Panc1 (cell line): Measurements from ENCODE around the gene ASNSD1. TPM values are rescaled to one million over a fixed set of nuclear protein-coding genes. Genes with fewer than 3 reads are reported as not detected.
"Not testable (repeated sequence)": the region's sequence is repeated elsewhere in the genome, so short reads cannot be mapped to it uniquely, and the experiment has no call there.

ENCODE experiments used
- ATAC-seq: fragments of 200-7000 bp; cut with Tn5 transposase; 2 replicates; pipeline ENCODE4 v1.9.1; 2020; ENCODE audit warnings: mild to moderate bottlenecking, moderate library complexity
- BruUV-seq: library from RNA; stranded (reverse); fragments of 400-500 nt; replicated peaks from 2 replicates; lab custom pipeline; 2021; lab: Mats Ljungman, UMichigan
- CTCF ChIA-PET: fragments of 300-600 bp; sonication (Branson Sonifier 250); formaldehyde crosslinking; loops from one replicate; lab custom pipeline; 2022; ENCODE audit warnings: antibody characterized with exemption; lab: Charles Lee
- POLR2A ChIA-PET: fragments of 300-600 bp; sonication (Branson Sonifier 250); formaldehyde crosslinking; loops from one replicate; lab custom pipeline; 2022; ENCODE audit warnings: antibody characterized with exemption; lab: Charles Lee
- DNase-seq: peaks from one replicate; pipeline ENCODE4 v3.0.0-alpha.2; 2010; ENCODE audit warnings: low read depth, low spot score
- H3K27ac ChIP-seq: 2 replicates; pipeline ENCODE4 v1.5.1; 2011; ENCODE audit warnings: mild to moderate bottlenecking, low read length, inconsistent platforms
- H3K27me3 ChIP-seq: fragments of 200-500 bp; sonication (Bioruptor generic); 2 replicates; pipeline ENCODE4 v1.6.0; 2014; ENCODE audit warnings: low read length, inconsistent platforms; ENCODE audit not compliant: control insufficient read depth, insufficient read depth
- H3K36me3 ChIP-seq: fragments of 200-500 bp; sonication (Bioruptor generic); 2 replicates; pipeline ENCODE4 v1.5.1; 2014; ENCODE audit warnings: inconsistent platforms, mild to moderate bottlenecking, low read length, moderate library complexity; ENCODE audit not compliant: control insufficient read depth, insufficient read depth
- H3K4me1 ChIP-seq: 2 replicates; pipeline ENCODE4 v1.5.1; 2011; ENCODE audit warnings: inconsistent platforms, mild to moderate bottlenecking, low read length, moderate library complexity; ENCODE audit not compliant: control insufficient read depth, insufficient read depth
- H3K4me3 ChIP-seq, 2 experiments: 2 replicates each; pipeline ENCODE4 v1.5.1; 2011 to 2012; ENCODE audit warnings: low read depth in 2 of 2, low read length in 2 of 2, mild to moderate bottlenecking in 2 of 2, inconsistent platforms in 1 of 2, moderate library complexity in 1 of 2
- H3K9me3 ChIP-seq: fragments of 200-500 bp; sonication (Bioruptor generic); 2 replicates; pipeline ENCODE4 v1.5.1; 2014; ENCODE audit warnings: low read depth, mild to moderate bottlenecking, inconsistent platforms, low read length, moderate library complexity; ENCODE audit not compliant: control insufficient read depth, insufficient read depth
- CTCF ChIP-seq: fragments of 450-650 bp; IDR thresholded peaks from 2 replicates; pipeline ENCODE4 v1.5.1; 2017; ENCODE audit warnings: mild to moderate bottlenecking
- POLR2AphosphoS5 ChIP-seq: IDR thresholded peaks from 2 replicates; pipeline ENCODE4 v1.6.1; 2012; ENCODE audit warnings: mild to moderate bottlenecking, low read depth, low read length, moderate library complexity
- REST ChIP-seq, 2 experiments: IDR thresholded peaks; 2 replicates each; pipeline ENCODE4 v1.6.1; 2011 to 2012; ENCODE audit warnings: low read depth in 2 of 2, control low read depth in 1 of 2, low read length in 1 of 2, mild to moderate bottlenecking in 1 of 2, moderate library complexity in 1 of 2; ENCODE audit not compliant: insufficient read depth in 1 of 2
- SIN3A ChIP-seq: IDR thresholded peaks from 2 replicates; pipeline ENCODE4 v1.6.1; 2012; ENCODE audit warnings: low read depth, mild to moderate bottlenecking, low read length, moderate library complexity, borderline replicate concordance; ENCODE audit not compliant: insufficient read depth
- TCF7L2 ChIP-seq: IDR thresholded peaks from 2 replicates; pipeline ENCODE4 v1.6.1; 2011; ENCODE audit warnings: mild to moderate bottlenecking, low read depth, low read length, inconsistent platforms
- in situ Hi-C: cut with HindIII; loops from 2 replicates; pipeline ENCODE4 v1.10.0; 2016; ENCODE audit warnings: low sequenced_read_pairs, low pct_unique_long_range_greater_than_20kb
- intact Hi-C: fragments of 100-400 bp; cut with micrococcal nuclease; formaldehyde crosslinking; loops from one replicate; pipeline ENCODE4 v1.10.0; 2022; ENCODE audit not compliant: unreplicated experiment
- total RNA-seq: library from RNA; stranded (reverse); gene quantifications from one replicate; pipeline ENCODE4 v1.2.1, GENCODE V29; 2021; ENCODE audit not compliant: unreplicated experiment

The ASNSD1 gene
- total RNA-seq, 1 experiment from 2014 or later = 30.3 TPM

GRCh38 chr2:189661957-189662321 is 680 bp downstream of the ASNSD1 start:
- BruUV-seq = no TSS peak
- Histone ChIP-seq H3K36me3 (peaks cover 18% of the 10 kb centered on the region; the same call in 1 of the 2 replicates), H3K9me3 (no peaks in the 10 kb centered on the region), H3K4me1 (peaks cover 5% of the 10 kb centered on the region), H3K27me3 (no peaks in the 10 kb centered on the region), H3K27ac (peak overlapping the region; percentile 93), H3K4me3 (peak overlapping the region; percentile 94 to 98)
- TF ChIP-seq REST (IDR thresholded peaks at IDR 0.05; ENCODE audit: insufficient read depth in 1 of 2, low read depth in 2 of 2, low read length in 1 of 2) (no peak), TCF7L2 (no peak), CTCF (no peak), SIN3A (no peak), POLR2AphosphoS5 (no peak)
- ATAC-seq = no peak
- CTCF ChIA-PET = no interaction called here
- in situ Hi-C loops (no loop called here), intact Hi-C loops (loop anchor here (5.0 kb wide), 3 partner anchors 35 to 410 kb away; partner anchors contain the start of gene OSGEPL1)
- no peak for DNase-seq
- POLR2A ChIA-PET = no interaction called here

DNA sequence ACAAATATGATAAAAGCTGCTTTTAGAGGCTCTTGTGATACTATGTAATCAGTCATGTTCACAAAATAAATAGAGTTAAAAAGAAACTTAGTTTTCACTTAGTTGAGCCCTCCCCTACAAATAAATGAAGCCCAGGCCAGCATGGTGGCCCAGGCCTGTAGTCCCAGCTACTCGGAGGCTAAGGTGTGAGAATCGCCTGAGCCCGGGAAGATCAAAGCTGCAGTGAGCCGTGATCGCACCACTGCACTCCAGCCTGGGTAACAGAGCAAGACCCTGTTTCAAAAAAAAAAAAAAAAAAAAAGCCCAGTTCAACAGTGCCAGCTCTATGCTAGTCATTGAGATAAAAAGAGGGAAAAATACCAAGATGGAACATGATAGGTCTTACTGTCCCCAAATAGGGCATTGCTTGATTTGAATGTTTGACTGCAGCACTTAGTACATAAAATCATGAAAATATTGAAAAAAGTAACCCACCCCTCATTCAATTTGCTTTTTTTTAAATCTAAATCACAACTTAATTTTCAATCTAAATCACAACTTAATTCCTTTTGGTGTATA is 1.5 kb downstream of the ASNSD1 start:
- ATAC-seq (no peak), DNase-seq (no peak)
- in situ Hi-C loops = no loop called here
- peak overlapping the region; percentile 94 to 98 for H3K4me3 ChIP-seq
- POLR2A ChIA-PET = no interaction called here
- intact Hi-C loops = loop anchor here (5.0 kb wide), 3 partner anchors 35 to 410 kb away; partner anchors contain the start of gene OSGEPL1
- H3K36me3 ChIP-seq = peaks cover 23% of the 10 kb centered on the region; the same call in 1 of the 2 replicates
- peak overlapping the region; percentile 93; the same call in 1 of the 2 replicates for H3K27ac ChIP-seq
- no peak for TF ChIP-seq POLR2AphosphoS5
- TF ChIP-seq CTCF = no peak
- no peak for TF ChIP-seq SIN3A
- TF ChIP-seq TCF7L2 = no peak
- H3K9me3 ChIP-seq = no peaks in the 10 kb centered on the region
- CTCF ChIA-PET = no interaction called here
- no TSS peak for BruUV-seq
- H3K4me1 ChIP-seq = peaks cover 5% of the 10 kb centered on the region
- H3K27me3 ChIP-seq = no peaks in the 10 kb centered on the region

- H3K9me3 ChIP-seq, H3K4me1 ChIP-seq, CTCF ChIA-PET, BruUV-seq, H3K27ac ChIP-seq, H3K4me3 ChIP-seq, DNase-seq, H3K27me3 ChIP-seq, in situ Hi-C loops, ATAC-seq, POLR2A ChIA-PET: not testable (repeated sequence)
- intact Hi-C loops = loop anchor here (5.0 kb wide), 3 partner anchors 34 to 409 kb away; partner anchors contain the start of gene OSGEPL1
- peaks cover 24% of the 10 kb centered on the region; the same call in 1 of the 2 replicates for H3K36me3 ChIP-seq
Measured at GRCh38 chr2:189663319-189663718, 2.1 kb downstream of the ASNSD1 start.
